GM19240 (cell line): Measurements from ENCODE around the gene MEGF11.
"Not testable (repeated sequence)": the region's sequence is repeated elsewhere in the genome, so short reads cannot be mapped to it uniquely, and the experiment has no call there.

Experiments used
- DNase-seq: peaks from one replicate; pipeline ENCODE4 v3.0.0; 2011; ENCODE audit warnings: low spot score; ENCODE audit not compliant: insufficient read length

MEGF11 gene

DNA sequence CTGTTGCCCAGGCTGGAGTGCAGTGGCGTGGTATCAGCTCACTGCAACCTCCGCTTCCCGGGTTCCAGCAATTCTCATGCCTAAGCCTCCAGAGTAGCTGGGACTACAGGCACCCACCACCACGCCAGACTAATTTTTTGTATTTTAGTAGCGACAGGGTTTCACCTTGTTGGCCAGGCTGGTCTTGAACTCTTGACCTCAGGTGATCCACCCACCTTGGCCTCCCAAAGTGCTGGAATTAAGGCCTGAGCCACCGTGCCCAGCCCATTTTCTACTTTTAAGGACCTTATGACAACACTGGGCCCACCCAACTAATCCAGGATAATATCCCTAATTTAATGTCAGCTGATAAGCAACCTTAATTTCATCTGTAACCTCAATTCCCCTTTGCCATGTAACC lies 385.6 kb downstream of the MEGF11 start:
- DNase-seq, result not testable (repeated sequence)

DNA sequence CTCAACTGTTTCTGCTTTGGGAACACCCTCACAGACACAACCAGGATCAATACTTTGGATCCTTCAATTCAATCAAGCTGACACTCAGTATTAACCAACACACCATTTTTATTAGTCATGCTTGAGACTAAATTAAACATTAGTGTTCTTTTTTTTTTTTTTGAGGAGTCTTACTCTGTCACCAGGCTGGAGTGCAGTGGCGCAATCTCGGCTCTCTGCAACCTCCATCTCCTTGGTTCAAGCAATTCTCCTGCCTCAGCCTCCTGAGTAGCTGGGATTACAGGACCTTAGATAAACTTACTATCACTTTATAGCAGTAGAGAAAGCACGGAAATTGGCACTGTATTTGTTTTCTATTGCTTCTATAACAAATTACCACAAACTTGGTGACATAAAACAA lies 386.3 kb downstream of the MEGF11 start:
- DNase-seq, result no peak

DNA sequence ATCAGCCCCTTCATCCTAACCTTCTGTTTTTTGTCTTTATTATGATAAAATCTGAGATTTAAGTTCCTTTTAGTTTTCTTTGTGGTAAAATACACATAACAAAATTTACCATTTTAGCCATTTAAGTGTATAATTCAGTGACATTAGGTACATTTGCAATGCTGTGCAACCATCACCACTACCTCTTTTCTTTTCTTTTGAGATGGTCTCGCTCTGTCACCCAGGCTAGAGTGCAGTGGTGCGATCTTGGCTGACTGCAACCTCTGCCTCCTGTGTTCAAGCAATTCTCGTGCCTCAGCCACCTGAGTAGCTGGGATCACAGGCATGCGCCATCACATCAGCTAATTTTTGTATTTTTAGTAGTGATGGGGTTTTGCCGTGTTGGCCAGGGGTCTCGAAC lies 390.4 kb downstream of the MEGF11 start:
- DNase-seq, result no peak

DNA sequence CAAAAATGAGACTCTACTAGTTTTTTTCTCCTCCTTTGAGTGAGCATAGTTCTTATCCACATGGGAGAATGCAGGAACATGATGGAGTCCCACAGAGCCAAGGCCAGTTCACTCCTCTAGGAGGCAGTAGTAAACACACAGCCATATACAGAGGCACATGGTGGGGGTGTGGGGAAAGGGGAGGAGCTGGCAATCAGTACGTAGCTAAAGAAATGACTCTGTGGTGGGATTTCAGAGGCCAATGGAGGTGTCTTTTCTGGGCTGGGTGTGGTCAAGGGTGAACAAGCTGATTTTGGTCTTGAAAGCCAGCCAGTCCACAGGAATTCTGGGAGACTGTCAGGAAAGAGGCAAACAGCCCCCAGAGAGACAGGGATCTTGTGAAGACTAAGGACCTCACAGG lies 390.9 kb downstream of the MEGF11 start:
- no peak for DNase-seq

DNA sequence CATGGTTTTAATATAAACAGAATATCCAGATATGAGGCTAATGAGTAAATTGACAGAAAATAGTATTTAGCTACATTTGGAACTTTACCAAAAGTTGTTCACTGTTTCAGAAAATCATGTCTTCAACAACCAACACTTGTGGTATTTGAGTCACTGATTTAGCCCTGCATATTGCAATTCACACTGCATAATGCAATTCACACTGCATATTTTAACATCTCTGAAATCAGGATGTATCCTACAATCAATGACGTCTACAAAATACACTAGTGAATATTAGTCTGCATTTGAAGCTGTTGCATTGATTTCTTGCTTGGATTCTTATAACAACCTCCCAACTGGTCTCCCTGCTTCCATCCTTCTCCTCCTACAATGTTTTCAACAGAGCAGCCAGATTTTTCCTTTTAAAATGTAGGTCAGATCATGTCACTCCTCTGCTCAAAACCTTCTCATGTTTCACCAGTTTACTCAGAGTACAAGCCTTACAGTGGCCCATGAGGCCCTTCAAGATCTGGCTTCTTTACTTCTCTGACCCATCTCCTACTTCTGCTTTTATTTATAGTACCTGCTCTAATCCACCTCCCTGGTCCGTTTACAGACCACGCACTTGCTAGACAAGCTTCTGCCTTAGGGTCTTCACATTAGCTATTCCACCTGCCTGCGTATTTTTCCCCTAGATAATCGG lies 395.7 kb downstream of the MEGF11 start:
- no peak for DNase-seq

DNA sequence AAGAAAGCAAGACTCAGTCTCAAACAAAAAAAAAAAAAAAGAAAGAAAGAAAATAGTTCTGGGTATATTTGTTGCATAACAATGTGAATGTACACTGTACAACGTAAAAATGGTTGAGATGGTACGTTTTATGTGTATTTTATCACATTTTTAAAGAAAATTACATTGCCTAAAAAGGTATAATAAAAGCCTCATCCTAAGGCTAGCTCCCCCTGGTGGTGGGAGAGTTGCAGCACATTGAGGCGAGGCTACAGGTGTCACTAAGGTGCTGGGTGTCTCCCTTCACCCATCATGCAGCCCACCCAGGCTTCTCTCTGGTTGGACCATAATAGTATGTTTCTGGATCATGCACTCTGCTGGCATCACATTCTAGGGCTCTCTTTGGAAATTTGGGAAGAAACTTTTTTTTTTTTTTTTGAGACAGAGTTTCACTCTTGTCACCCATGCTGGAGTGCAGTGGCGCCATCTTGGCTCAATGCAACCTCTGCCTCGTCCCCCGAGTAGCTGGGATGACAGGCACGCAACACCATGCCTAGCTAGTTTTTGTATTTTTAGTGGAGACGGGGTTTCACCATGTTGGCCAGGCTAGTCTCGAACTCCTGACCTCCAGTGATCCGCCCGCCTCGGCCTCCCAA lies 396.6 kb downstream of the MEGF11 start:
- DNase-seq, result no peak

DNA sequence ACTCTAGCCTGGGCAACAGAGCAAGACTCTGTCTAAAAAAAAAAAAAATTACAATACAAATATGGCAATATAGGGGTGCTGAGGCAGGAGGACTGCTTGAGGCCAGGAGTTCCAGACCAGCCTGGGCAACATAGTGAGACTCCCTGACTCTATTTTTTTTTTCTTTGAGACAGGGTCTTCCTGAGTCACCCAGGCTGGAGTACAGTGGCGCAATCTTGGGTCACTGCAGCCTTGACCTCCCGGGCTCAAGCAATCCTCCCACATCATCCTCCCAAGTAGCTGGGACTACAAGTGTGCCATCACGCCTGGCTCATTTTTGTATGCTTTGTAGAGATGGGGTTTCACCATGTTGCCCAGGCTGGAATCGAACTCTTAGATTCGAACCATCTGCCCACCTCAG lies 401.6 kb downstream of the MEGF11 start:
- DNase-seq, result no peak

DNA sequence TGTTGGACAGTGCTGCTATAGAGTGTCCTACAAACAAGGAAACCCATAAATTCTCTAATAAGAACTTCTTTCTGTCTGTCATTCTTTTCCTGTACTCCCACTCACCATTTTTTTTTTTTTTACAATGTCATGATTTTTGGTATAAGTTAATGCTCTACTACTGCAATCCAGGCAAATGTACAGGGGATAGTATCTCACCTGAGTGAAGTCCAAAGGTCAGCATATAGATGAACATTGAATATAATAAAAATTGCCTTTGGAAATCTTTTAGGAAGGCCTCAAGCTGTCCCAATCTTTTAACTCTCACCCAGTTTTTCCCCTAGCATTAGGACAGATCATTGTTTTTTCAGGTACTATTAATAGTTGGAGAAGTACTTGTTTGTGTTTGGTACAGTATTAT lies 405.6 kb downstream of the MEGF11 start:
- DNase-seq, result no peak

DNA sequence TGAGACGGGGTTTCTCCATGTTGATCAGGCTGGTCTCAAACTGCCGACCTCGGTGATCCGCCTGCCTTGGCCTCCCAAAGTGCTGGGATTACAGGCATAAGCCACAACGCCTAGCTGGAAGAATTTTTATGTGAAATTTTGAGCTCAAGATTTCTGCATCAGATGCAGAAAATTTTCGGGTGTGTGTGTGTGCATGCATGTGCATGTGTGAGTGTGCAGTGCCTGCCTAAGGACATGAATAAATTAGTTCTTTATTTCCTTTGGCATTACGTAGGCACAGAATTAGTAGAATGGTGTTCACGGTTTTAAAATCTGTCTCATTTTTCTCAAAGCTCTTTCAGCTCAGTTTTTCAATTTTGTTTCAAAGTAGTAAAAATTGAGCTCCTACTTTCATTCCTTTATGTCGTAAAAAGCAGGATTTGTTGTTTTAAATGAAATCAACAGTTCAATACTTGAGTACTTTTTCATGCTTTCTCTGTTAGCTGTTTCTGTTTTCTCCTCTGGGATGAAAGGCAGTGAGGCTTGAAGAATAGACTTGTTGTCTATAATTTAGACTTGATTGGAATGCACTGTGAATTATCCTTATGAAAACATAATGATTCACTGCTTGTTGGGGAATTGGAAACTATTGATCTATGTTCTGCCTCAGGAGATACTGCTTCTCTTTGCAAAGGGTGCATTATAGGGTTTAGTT lies 407.6 kb downstream of the MEGF11 start:
- DNase-seq, result no peak
